ENCODE results near the gene WRNIP1. TPM values are rescaled to one million over a fixed set of nuclear protein-coding genes. Genes with fewer than 3 reads are reported as not detected.

Gene WRNIP1
- total RNA-seq, 1 donor from 2014 or later = 31.5 TPM

DNA sequence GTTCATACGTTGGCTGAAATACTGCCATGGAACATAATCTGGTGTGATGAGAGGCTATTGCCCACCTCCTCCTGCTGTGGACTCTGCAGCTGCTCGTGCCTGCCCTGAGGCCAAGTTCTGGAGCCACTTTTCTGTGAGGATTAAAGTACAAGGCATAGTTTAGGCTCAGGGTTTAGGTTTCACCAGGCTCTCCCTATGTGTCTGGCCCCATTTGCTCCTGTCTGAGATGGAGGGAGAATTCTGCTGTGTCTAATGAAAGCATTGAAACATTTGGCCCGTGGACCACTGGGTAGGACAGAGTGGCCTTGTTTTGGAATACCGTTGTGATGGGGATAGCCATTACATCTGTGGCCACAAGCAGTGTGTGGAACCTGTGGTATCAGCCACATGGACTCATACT lies 5.9 kb downstream of the WRNIP1 start:
- Histone ChIP-seq H3K9me3 (ENCODE audit: insufficient read depth, low read depth, low read length) (no peaks in the 10 kb centered on the region), H3K27ac (ENCODE audit: low read depth, low read length) (no peak overlapping the region), H3K9ac (ENCODE audit: low read length) (no peak overlapping the region), H3K36me3 (ENCODE audit: insufficient read depth, low read length) (peaks cover 11% of the 10 kb centered on the region), H3K4me1 (ENCODE audit: insufficient read depth, low read length) (peaks cover 25% of the 10 kb centered on the region), H3K4me3 (ENCODE audit: insufficient read depth, low read depth, low read length) (no peak overlapping the region), H3K27me3 (ENCODE audit: insufficient read depth, low read length) (no peaks in the 10 kb centered on the region), H4K20me1 (ENCODE audit: insufficient read depth, low read length) (peaks cover 86% of the 10 kb centered on the region), H3K79me2 (ENCODE audit: insufficient read depth, low read length) (peaks cover 99% of the 10 kb centered on the region), H3K4me2 (ENCODE audit: low read length) (no peak overlapping the region), H2AFZ (ENCODE audit: low read depth, low read length) (no peak overlapping the region)
- no peaks in the 10 kb centered on the region for H3K27me3 Mint-ChIP-seq (ENCODE audit: low read depth, unreplicated experiment)
- H3K4me1 Mint-ChIP-seq (ENCODE audit: low read depth, unreplicated experiment) = peaks cover 25% of the 10 kb centered on the region
- peaks cover 14% of the 10 kb centered on the region for H3K36me3 Mint-ChIP-seq (ENCODE audit: low read depth, unreplicated experiment)
- DNase-seq (ENCODE audit: low read depth) (no peak), FAIRE-seq (no peak)
- H3K27ac Mint-ChIP-seq (ENCODE audit: unreplicated experiment) = no peak overlapping the region
- H3K9me3 Mint-ChIP-seq (ENCODE audit: unreplicated experiment) = no peaks in the 10 kb centered on the region
- TF ChIP-seq, protein P1, sequence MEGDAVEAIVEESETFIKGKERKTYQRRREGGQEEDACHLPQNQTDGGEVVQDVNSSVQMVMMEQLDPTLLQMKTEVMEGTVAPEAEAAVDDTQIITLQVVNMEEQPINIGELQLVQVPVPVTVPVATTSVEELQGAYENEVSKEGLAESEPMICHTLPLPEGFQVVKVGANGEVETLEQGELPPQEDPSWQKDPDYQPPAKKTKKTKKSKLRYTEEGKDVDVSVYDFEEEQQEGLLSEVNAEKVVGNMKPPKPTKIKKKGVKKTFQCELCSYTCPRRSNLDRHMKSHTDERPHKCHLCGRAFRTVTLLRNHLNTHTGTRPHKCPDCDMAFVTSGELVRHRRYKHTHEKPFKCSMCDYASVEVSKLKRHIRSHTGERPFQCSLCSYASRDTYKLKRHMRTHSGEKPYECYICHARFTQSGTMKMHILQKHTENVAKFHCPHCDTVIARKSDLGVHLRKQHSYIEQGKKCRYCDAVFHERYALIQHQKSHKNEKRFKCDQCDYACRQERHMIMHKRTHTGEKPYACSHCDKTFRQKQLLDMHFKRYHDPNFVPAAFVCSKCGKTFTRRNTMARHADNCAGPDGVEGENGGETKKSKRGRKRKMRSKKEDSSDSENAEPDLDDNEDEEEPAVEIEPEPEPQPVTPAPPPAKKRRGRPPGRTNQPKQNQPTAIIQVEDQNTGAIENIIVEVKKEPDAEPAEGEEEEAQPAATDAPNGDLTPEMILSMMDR (IDR thresholded peaks at IDR 0.05; ENCODE audit: insufficient read depth, low read depth, low read length) = no peak
- no peak for TF ChIP-seq EZH2 (IDR thresholded peaks at IDR 0.05; ENCODE audit: insufficient read depth, low read length)
- no peak overlapping the region for H3K4me3 Mint-ChIP-seq (ENCODE audit: unreplicated experiment)

DNA sequence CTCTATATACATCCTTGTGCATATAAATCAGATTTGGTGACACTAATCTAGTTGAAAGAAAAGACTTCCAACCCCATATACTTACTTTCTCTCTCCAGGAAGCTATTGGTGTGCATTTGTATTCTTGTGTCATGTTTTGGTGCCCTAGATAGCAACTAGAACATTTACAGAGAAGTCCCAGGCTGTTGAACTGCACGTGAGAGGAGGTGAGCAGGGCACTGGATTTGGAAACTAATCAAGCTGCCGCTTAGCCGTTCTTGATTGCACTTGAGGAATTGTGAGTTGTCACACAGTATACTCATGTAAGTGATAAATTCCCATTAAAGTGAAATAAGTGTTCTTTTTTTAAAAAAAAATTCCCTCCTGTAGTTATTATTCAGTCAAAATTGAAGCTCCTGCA lies 7.6 kb downstream of the WRNIP1 start:
- no peak for FAIRE-seq
- no peaks in the 10 kb centered on the region for H3K9me3 ChIP-seq (ENCODE audit: insufficient read depth, low read depth, low read length)
- H3K9ac ChIP-seq (ENCODE audit: low read length) = no peak overlapping the region
- H3K4me2 ChIP-seq (ENCODE audit: low read length) = no peak overlapping the region
- TF ChIP-seq EZH2 (IDR thresholded peaks at IDR 0.05; ENCODE audit: insufficient read depth, low read length) = no peak
- TF ChIP-seq, protein P1 (IDR thresholded peaks at IDR 0.05; ENCODE audit: insufficient read depth, low read depth, low read length) = no peak
- peaks cover 19% of the 10 kb centered on the region for H3K4me1 Mint-ChIP-seq (ENCODE audit: low read depth, unreplicated experiment)
- H3K4me1 ChIP-seq (ENCODE audit: insufficient read depth, low read length) = peaks cover 19% of the 10 kb centered on the region
- H3K4me3 ChIP-seq (ENCODE audit: insufficient read depth, low read depth, low read length) = no peak overlapping the region
- no peaks in the 10 kb centered on the region for H3K27me3 Mint-ChIP-seq (ENCODE audit: low read depth, unreplicated experiment)
- no peak for DNase-seq (ENCODE audit: low read depth)
- peaks cover 11% of the 10 kb centered on the region for H3K36me3 ChIP-seq (ENCODE audit: insufficient read depth, low read length)
- no peak overlapping the region for H3K27ac ChIP-seq (ENCODE audit: low read depth, low read length)
- H4K20me1 ChIP-seq (ENCODE audit: insufficient read depth, low read length) = peaks cover 81% of the 10 kb centered on the region
- H3K27ac Mint-ChIP-seq (ENCODE audit: unreplicated experiment) = no peak overlapping the region
- H3K9me3 Mint-ChIP-seq (ENCODE audit: unreplicated experiment) = no peaks in the 10 kb centered on the region
- no peak overlapping the region for H2AFZ ChIP-seq (ENCODE audit: low read depth, low read length)
- H3K27me3 ChIP-seq (ENCODE audit: insufficient read depth, low read length) = no peaks in the 10 kb centered on the region
- peak overlapping the region; percentile 7 for H3K4me3 Mint-ChIP-seq (ENCODE audit: unreplicated experiment)
- H3K36me3 Mint-ChIP-seq (ENCODE audit: low read depth, unreplicated experiment) = peaks cover 14% of the 10 kb centered on the region
- peaks cover 99% of the 10 kb centered on the region for H3K79me2 ChIP-seq (ENCODE audit: insufficient read depth, low read length)

DNA sequence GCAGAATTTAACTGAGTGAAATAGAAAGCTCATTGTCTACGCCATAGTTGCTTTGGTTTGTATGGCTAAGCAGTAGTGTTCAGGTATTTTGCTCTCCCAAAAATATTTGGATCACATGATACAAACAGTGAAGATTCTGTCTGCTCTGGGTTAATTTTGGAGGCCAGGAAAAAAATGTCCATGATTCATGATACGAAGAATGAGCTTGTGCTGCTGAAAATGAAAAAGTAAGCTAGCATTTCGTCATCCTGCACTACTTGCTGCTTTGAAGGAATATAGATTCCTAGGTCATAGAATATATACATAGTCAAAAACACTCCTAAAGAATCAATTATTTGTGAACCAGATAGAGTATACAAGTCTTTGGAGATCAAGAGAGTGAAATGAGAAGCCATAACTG lies 8.3 kb downstream of the WRNIP1 start:
- no peaks in the 10 kb centered on the region for H3K9me3 Mint-ChIP-seq (ENCODE audit: unreplicated experiment)
- no peaks in the 10 kb centered on the region for H3K27me3 ChIP-seq (ENCODE audit: insufficient read depth, low read length)
- H3K4me3 ChIP-seq (ENCODE audit: insufficient read depth, low read depth, low read length) = no peak overlapping the region
- H3K79me2 ChIP-seq (ENCODE audit: insufficient read depth, low read length) = peaks cover 99% of the 10 kb centered on the region
- H3K4me1 ChIP-seq (ENCODE audit: insufficient read depth, low read length) = peaks cover 13% of the 10 kb centered on the region
- no peak overlapping the region for H2AFZ ChIP-seq (ENCODE audit: low read depth, low read length)
- H3K27ac ChIP-seq (ENCODE audit: low read depth, low read length) = no peak overlapping the region
- no peak overlapping the region for H3K4me2 ChIP-seq (ENCODE audit: low read length)
- no peaks in the 10 kb centered on the region for H3K27me3 Mint-ChIP-seq (ENCODE audit: low read depth, unreplicated experiment)
- peaks cover 79% of the 10 kb centered on the region for H4K20me1 ChIP-seq (ENCODE audit: insufficient read depth, low read length)
- FAIRE-seq (no peak), DNase-seq (ENCODE audit: low read depth) (no peak)
- peaks cover 15% of the 10 kb centered on the region for H3K36me3 Mint-ChIP-seq (ENCODE audit: low read depth, unreplicated experiment)
- H3K4me1 Mint-ChIP-seq (ENCODE audit: low read depth, unreplicated experiment) = peaks cover 13% of the 10 kb centered on the region
- H3K4me3 Mint-ChIP-seq (ENCODE audit: unreplicated experiment) = no peak overlapping the region
- peaks cover 11% of the 10 kb centered on the region for H3K36me3 ChIP-seq (ENCODE audit: insufficient read depth, low read length)
- no peak overlapping the region for H3K9ac ChIP-seq (ENCODE audit: low read length)
- TF ChIP-seq, protein P1 (IDR thresholded peaks at IDR 0.05; ENCODE audit: insufficient read depth, low read depth, low read length) = no peak
- TF ChIP-seq EZH2 (IDR thresholded peaks at IDR 0.05; ENCODE audit: insufficient read depth, low read length) = no peak
- H3K9me3 ChIP-seq (ENCODE audit: insufficient read depth, low read depth, low read length) = no peaks in the 10 kb centered on the region
- peak overlapping the region; percentile 64 for H3K27ac Mint-ChIP-seq (ENCODE audit: unreplicated experiment)

Data from astrocyte (in vitro differentiated cells and primary cell).